Ishikawa (cell line): Measurements from ENCODE around the gene PTBP3.

ENCODE experiments used
- CEBPB ChIP-seq: IDR thresholded peaks from 2 replicates; pipeline ENCODE4 v1.6.1; 2012
- CREB1 ChIP-seq: IDR thresholded peaks from 2 replicates; pipeline ENCODE4 v1.6.1; 2012; ENCODE audit warnings: low read depth
- EGR1 ChIP-seq: IDR thresholded peaks from 2 replicates; pipeline ENCODE4 v1.6.1; 2012
- EP300 ChIP-seq: IDR thresholded peaks from 2 replicates; pipeline ENCODE4 v1.6.1; 2012; ENCODE audit warnings: borderline replicate concordance
- FOXM1 ChIP-seq: IDR thresholded peaks from 2 replicates; pipeline ENCODE4 v1.6.1; 2012; ENCODE audit warnings: low read depth, borderline replicate concordance
- MAX ChIP-seq: IDR thresholded peaks from 2 replicates; pipeline ENCODE4 v1.6.1; 2012
- RAD21 ChIP-seq: IDR thresholded peaks from 2 replicates; pipeline ENCODE4 v1.6.1; 2012; ENCODE audit warnings: low read depth
- REST ChIP-seq: IDR thresholded peaks from 2 replicates; pipeline ENCODE4 v1.6.1; 2012; ENCODE audit warnings: low read depth, mild to moderate bottlenecking
- TAF1 ChIP-seq: IDR thresholded peaks from 2 replicates; pipeline ENCODE4 v1.6.1; 2012; ENCODE audit warnings: low read depth, mild to moderate bottlenecking
- TCF12 ChIP-seq: IDR thresholded peaks from 2 replicates; pipeline ENCODE4 v1.6.1; 2012; ENCODE audit warnings: low read depth
- TEAD4 ChIP-seq: IDR thresholded peaks from 2 replicates; pipeline ENCODE4 v1.6.1; 2012
- USF1 ChIP-seq: IDR thresholded peaks from 2 replicates; pipeline ENCODE4 v1.6.1; 2012
- YY1 ChIP-seq: IDR thresholded peaks from 2 replicates; pipeline ENCODE4 v1.6.1; 2012; ENCODE audit warnings: low read depth
- ZBTB7A ChIP-seq: IDR thresholded peaks from 2 replicates; pipeline ENCODE4 v1.6.1; 2012; ENCODE audit warnings: low read depth

Gene PTBP3

GRCh38 chr9:112326194-112326593 lies 7.2 kb downstream of the PTBP3 start:
- no peak for TF ChIP-seq RAD21
- no peak for TF ChIP-seq MAX
- TF ChIP-seq TCF12 = no peak
- TF ChIP-seq TEAD4 = no peak
- no peak for TF ChIP-seq CEBPB
- no peak for TF ChIP-seq USF1

- no peak for TF ChIP-seq EGR1
- no peak for TF ChIP-seq RAD21
- TF ChIP-seq ZBTB7A = no peak
- TF ChIP-seq EP300 = no peak
- TF ChIP-seq REST = no peak
- TF ChIP-seq USF1 = no peak
- no peak for TF ChIP-seq MAX
- TF ChIP-seq YY1 = no peak
- no peak for TF ChIP-seq TAF1
- no peak for TF ChIP-seq FOXM1
- no peak for TF ChIP-seq TCF12
These were observed 7.8 kb downstream of the PTBP3 start for GRCh38 chr9:112325600-112325999.

GRCh38 chr9:112325127-112325526 lies 8.3 kb downstream of the PTBP3 start:
- TF ChIP-seq TEAD4 (no peak), CEBPB (no peak), REST (no peak), YY1 (no peak), TAF1 (no peak), ZBTB7A (no peak), FOXM1 (no peak), EP300 (no peak), EGR1 (no peak), TCF12 (no peak)

- TF ChIP-seq RAD21 = no peak
These were observed 10.0 kb downstream of the PTBP3 start for GRCh38 chr9:112323378-112323854.

- no peak for TF ChIP-seq CEBPB
- no peak for TF ChIP-seq USF1
- TF ChIP-seq TEAD4 = no peak
- no peak for TF ChIP-seq REST
- TF ChIP-seq TAF1 = no peak
- no peak for TF ChIP-seq MAX
- no peak for TF ChIP-seq CREB1
- TF ChIP-seq TCF12 = no peak
- TF ChIP-seq EP300 = no peak
- no peak for TF ChIP-seq YY1
- no peak for TF ChIP-seq FOXM1
- TF ChIP-seq EGR1 = no peak
These were observed 10.6 kb downstream of the PTBP3 start for GRCh38 chr9:112322701-112323377.
